Small intestine (tissue), 7 donors: Measurements from ENCODE around the gene UMOD. TPM values are rescaled to one million over a fixed set of nuclear protein-coding genes. Genes with fewer than 3 reads are reported as not detected.

Experiments used
- DNase-seq, 2 donors: peaks; one replicate each; pipeline versions ENCODE4 v3.0.0 to v3.0.0-alpha.2; 2013
- FAIRE-seq: peaks from 2 replicates; lab custom pipeline; 2012; peaks lifted over from hg19 to GRCh38; lab: Jason Lieb, UNC
- H3K27ac ChIP-seq, 3 donors: one replicate each; pipeline ENCODE4 v1.5.1; 2013; ENCODE audit warnings: low read length in 2 of 3, mild to moderate bottlenecking in 2 of 3, control low read depth in 1 of 3, inconsistent platforms in 1 of 3, low read depth in 1 of 3, moderate library complexity in 1 of 3
- H3K27me3 ChIP-seq, 3 donors: one replicate each; pipeline ENCODE4 v1.6.1; 2013; ENCODE audit warnings: low read length in 3 of 3, inconsistent platforms in 1 of 3; ENCODE audit not compliant: control insufficient read depth in 3 of 3, insufficient read depth in 3 of 3
- H3K36me3 ChIP-seq, 3 donors: one replicate each; pipeline ENCODE4 v1.6.1; 2013; ENCODE audit warnings: low read length in 3 of 3, inconsistent platforms in 1 of 3, low read depth in 1 of 3, mild to moderate bottlenecking in 1 of 3, moderate library complexity in 1 of 3; ENCODE audit not compliant: control insufficient read depth in 3 of 3, insufficient read depth in 2 of 3
- H3K4me1 ChIP-seq, 3 donors: one replicate each; pipeline ENCODE4 v1.6.1; 2013; ENCODE audit warnings: low read length in 2 of 3, inconsistent platforms in 1 of 3, low read depth in 1 of 3, mild to moderate bottlenecking in 1 of 3, moderate library complexity in 1 of 3; ENCODE audit not compliant: control insufficient read depth in 3 of 3, insufficient read depth in 2 of 3
- H3K4me3 ChIP-seq, 3 donors: one replicate each; pipeline ENCODE4 v1.5.1; 2013; ENCODE audit warnings: low read length in 3 of 3, control low read depth in 1 of 3, inconsistent platforms in 1 of 3, low read depth in 1 of 3, mild to moderate bottlenecking in 1 of 3, moderate library complexity in 1 of 3
- H3K9me3 ChIP-seq, 2 donors: one replicate each; pipeline ENCODE4 v1.6.1; 2013; ENCODE audit warnings: low read depth in 1 of 2, low read length in 1 of 2; ENCODE audit not compliant: control insufficient read depth in 2 of 2, insufficient read depth in 1 of 2
- WGBS, 3 donors: extraction: QIAGEN DNeasy Blood & Tissue Kit; methylation state at CpG; one replicate each; pipeline ENCODE4 v1.1.7; 2013; 5-methylcytosine and 5-hydroxymethylcytosine counted together
- polyA plus RNA-seq, 4 donors: library from polyadenylated mRNA; stranded (reverse) in 3 of 4; unstranded in 1 of 4; fragments of 200-250 nt in 3 of 4; fragments of 120-200 nt in 1 of 4; gene quantifications; one replicate each; pipeline versions ENCODE4 v1.2.1 to v1.2.3, GENCODE V29; 2013
- donor health status: healthy with polysubstance abuse.
- donor health status: control.
- donor health status: control.
- donor health status: Bipolar disorder and iron deficiency.
- donor health status: healthy.

The UMOD gene
- polyA plus RNA-seq, 4 donors, result 0.03 TPM; not detected in 2

DNA sequence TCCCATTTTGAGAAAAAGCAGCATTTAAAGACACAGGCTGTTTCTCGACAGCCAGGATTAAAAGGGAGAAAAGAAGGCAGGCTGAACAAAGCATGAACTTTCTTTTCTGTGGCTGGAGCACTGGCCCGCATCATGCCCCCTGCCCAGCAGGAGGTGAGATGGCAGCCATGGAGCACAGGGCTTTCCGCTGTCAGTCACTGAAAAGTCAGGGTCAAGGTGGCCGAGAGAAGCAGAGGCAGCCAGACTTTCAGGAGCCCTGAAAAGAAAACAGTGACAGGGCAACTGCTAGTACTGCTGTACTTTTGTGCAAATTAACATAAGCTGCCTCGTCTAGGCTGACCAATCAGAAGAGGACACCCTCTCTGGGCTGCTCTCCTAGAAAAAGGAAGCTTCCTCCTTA, 19.4 kb downstream of the UMOD start:
- no peak for FAIRE-seq
- 64 to 66% (median 65%) methylated on average over 5 of the region's 5 CpGs for WGBS, 3 donors

DNA sequence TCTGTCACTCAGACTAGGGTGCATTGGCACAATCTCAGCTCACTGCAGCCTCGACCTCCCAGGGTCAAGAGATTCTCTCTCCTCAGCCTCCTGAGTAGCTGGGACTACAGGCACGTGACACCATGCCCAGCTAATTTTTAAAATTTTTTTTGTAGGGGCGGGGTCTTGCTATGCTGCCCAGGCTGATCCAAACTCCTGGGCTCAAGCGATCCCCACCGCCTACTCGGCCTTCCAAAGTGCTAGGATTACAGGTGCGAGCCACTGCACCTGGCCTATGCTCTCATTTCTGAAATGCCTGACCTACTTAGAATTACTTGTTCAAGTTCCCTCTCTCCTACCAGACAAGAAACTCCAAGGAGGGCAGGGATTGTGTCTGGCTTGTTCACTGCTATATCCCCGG, 20.1 kb downstream of the UMOD start:
- WGBS, 3 donors, result 85 to 91% (median 86%) methylated on average over 8 of the region's 8 CpGs
- H3K4me1 ChIP-seq, result no peaks in the 10 kb centered on the region
- H3K36me3 ChIP-seq, result no peaks in the 10 kb centered on the region
- no peaks in the 10 kb centered on the region for H3K9me3 ChIP-seq
- DNase-seq (no peak), FAIRE-seq (no peak)
- no peak overlapping the region for H3K4me3 ChIP-seq
- H3K27me3 ChIP-seq, result no peaks in the 10 kb centered on the region
- no peak overlapping the region for H3K27ac ChIP-seq

More for the DNA sequence above, 19.4 kb downstream of the UMOD start:
- Histone ChIP-seq H3K27ac (no peak overlapping the region), H3K4me3 (no peak overlapping the region), H3K9me3 (no peaks in the 10 kb centered on the region), H3K4me1 (no peaks in the 10 kb centered on the region), H3K27me3 (no peaks in the 10 kb centered on the region), H3K36me3 (no peaks in the 10 kb centered on the region)
- DNase-seq, result no peak

DNA sequence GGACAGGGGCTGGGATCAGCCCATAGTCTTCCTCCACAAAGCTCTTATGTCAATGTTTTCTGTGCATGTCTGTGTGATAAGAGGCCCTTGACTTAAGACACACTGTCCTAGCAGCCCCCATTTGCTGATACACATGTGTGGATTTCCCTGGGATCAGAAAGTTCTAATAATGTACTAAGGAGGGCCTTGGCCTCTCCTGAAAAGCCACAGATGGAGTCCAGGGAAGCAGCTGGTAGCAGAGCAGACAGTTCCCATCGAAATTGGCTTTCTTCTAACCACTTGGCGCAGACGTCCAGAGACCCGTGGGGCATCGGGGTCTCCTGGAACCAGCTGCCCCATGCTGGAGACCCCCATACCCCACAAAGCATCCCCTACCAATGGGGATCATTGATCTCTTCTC, 20.9 kb downstream of the UMOD start:
- WGBS, 3 donors, result 75 to 88% (median 83%) methylated on average over 5 of the region's 5 CpGs
- FAIRE-seq, result no peak

DNA sequence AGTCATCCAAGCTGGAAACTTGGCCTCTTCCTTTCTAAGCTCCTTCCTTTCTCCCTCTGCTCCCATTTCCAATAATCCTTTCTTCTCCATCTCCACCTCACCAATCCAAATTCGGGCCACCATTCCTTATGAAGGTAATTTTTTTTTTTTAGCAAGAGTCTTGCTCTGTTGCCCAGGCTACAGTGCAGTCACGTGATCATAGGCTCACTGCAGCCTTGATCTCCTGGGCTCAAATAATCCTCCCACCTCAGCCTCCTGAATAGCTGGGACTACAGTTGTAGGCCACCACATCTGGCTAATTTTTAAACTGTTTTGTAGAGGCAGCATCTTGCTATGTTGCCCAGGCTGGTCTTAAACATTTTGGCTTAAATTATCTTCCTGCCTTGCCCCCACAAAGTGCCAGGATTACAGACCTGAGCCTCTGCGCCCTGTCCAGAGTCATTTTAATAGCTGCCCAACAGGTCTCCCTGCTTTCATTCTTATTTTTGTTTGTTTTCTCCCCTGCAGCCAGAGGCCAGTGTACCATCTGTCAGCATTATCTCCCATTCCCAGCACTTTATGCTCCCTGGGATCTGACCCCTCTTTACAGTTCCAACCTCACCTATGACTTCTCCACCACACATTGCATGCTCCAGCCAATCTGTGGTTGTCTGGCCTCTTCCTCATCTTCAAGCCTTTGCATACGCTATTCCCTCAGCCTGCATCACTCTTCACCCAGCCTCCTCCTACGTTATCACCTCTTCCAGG, 22.9 kb downstream of the UMOD start:
- no peaks in the 10 kb centered on the region for H3K27me3 ChIP-seq
- no peaks in the 10 kb centered on the region for H3K36me3 ChIP-seq
- no peak overlapping the region for H3K27ac ChIP-seq
- no peak for DNase-seq
- no peak for FAIRE-seq
- peaks cover 0 to 6% of the 10 kb centered on the region in 2 donors for H3K9me3 ChIP-seq
- H3K4me3 ChIP-seq, result no peak overlapping the region
- peaks cover 0 to 4% (median 0%) of the 10 kb centered on the region in 3 donors for H3K4me1 ChIP-seq
- WGBS, 3 donors, result 77 to 82% (median 80%) methylated on average over 5 of the region's 5 CpGs

More for the DNA sequence above, 20.9 kb downstream of the UMOD start:
- H3K4me3 ChIP-seq, result no peak overlapping the region
- peaks cover 0 to 6% of the 10 kb centered on the region in 2 donors for H3K9me3 ChIP-seq
- DNase-seq, result no peak
- no peaks in the 10 kb centered on the region for H3K27me3 ChIP-seq
- H3K4me1 ChIP-seq, result no peaks in the 10 kb centered on the region
- no peak overlapping the region for H3K27ac ChIP-seq
- H3K36me3 ChIP-seq, result no peaks in the 10 kb centered on the region

DNA sequence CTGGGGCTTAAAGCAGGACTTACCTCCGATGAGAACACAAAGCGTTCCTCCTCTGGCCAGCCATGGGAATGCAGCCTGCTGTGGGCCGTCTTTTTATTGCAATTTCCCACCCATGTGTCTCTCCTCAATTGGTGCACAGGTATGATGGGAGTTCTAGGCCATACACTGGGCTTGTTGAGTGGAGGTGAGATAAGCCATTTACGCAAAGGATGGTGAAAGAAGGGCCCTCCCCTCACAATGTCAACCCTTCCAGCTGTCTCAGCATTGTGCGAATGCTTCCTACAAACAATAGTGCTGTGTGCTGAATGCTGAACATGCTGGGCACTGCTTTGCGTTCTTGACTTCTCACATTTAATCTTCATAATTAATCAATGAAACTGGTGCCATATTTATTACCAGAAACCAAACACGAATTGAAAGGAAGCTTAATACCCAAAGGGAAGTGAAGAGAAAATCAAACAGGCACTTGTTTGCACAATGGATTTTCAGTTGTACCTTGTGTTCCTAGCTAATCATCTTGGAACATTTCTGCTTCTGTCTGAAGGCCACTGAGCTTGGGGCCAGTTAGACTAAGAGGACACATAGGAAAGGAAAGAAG, 25.0 kb downstream of the UMOD start, which contains the start of gene GP2:
TSS of gene GP2 (minus strand) at position 70 of the 598 bp plus-strand sequence. CDS start 1,082 bp downstream, outside the sequence.
- no peaks in the 10 kb centered on the region for H3K27me3 ChIP-seq
- no peak within 1 kb of the TSS for H3K4me3 ChIP-seq
- DNase-seq, result peak in 1 of 2 donors; percentile 29
- H3K27ac ChIP-seq, result peak within 1 kb of the TSS in 1 of 3 donors; percentile 2
- peaks cover 0 to 6% of the 10 kb centered on the region in 2 donors for H3K9me3 ChIP-seq
- 70 to 73% (median 72%) methylated on average over 7 of the region's 7 CpGs for WGBS, 3 donors
- peaks cover 0 to 4% (median 0%) of the 10 kb centered on the region in 3 donors for H3K4me1 ChIP-seq
- FAIRE-seq, result no peak
- no peaks in the 10 kb centered on the region for H3K36me3 ChIP-seq

DNA sequence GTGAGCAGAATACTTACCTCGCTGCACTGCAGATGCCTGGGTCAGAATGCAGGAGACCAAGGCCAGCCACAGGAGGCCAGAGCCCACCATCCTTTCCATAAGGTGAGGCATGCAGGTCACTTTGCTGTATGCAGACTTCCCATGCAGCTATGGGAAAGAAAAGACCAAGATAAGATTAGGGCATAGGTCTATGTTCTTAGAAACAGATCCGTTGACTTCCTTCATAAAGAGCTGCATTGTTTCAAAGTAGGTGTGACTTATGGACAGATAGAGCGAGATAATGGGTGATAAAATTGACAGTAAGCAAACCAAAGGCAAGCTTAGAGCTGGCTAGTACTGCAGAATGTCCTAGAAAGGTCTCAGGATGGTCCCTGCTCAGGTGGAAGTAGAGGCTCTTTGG, 26.2 kb downstream of the UMOD start:
- WGBS, 3 donors, result 13 to 47% (median 30%) methylated on average over 3 of the region's 3 CpGs
- no peak for FAIRE-seq
- H3K9me3 ChIP-seq, result peaks cover 0 to 6% of the 10 kb centered on the region in 2 donors
- no peaks in the 10 kb centered on the region for H3K27me3 ChIP-seq
- peaks cover 0 to 4% (median 0%) of the 10 kb centered on the region in 3 donors for H3K4me1 ChIP-seq
- DNase-seq, result peak; percentile 39 to 65
- no peaks in the 10 kb centered on the region for H3K36me3 ChIP-seq
- no peak overlapping the region for H3K4me3 ChIP-seq
- peak overlapping the region in 1 of 3 donors; percentile 36 for H3K27ac ChIP-seq

DNA sequence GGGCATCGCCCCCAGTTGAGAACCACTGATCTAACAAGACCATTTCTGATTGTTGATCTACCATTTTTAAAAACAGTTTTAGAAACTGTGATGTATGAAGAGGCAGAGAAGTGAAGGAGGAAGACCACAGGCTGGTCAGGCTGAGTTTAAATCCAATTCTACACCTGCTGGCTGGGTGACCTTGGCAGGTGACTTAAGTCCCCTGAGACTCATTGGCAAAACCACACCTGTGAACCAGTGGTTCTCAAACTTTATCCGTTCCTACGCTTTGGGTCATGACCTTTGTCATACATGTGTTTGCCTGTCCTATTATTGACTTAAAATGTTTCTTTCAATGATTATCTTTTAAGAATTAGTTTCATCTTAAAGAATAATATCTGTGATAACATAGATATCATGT, 27.5 kb downstream of the UMOD start:
- H3K36me3 ChIP-seq, result no peaks in the 10 kb centered on the region
- WGBS, 3 donors, result 39 to 60% (median 42%) methylated on average over 3 of the region's 3 CpGs

DNA sequence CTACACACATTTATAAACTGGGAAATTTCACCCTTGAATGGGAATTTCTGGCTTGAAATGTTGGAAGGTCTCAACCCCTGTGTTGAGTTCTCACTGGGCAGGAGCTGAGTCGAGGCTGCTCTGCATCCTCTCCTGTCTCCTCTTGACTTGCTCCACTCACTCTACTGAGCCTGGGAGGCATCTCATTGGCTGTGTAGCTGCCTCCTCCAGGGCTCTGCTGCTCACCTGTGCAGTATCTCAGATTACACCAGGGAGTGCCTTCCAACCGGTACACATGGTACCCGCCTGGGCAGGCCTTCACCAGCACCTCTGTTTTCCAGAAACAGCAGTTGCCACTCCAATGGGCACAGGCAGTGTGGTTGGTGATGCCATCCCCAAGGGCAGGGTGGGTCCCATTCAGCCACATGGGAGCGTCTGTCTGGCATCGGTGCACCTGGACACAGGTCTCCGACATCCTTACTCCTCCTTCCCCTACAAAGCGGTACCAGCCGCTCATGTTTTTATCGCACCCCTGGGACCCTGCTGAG, 28.9 kb downstream of the UMOD start:
- DNase-seq (no peak), FAIRE-seq (no peak)
- Histone ChIP-seq H3K4me3 (no peak overlapping the region), H3K4me1 (peaks cover 0 to 4% (median 0%) of the 10 kb centered on the region in 3 donors), H3K9me3 (peaks cover 0 to 6% of the 10 kb centered on the region in 2 donors), H3K36me3 (no peaks in the 10 kb centered on the region), H3K27me3 (no peaks in the 10 kb centered on the region), H3K27ac (no peak overlapping the region)
- WGBS, 3 donors, result 78 to 90% (median 85%) methylated on average over 9 of the region's 9 CpGs

More for the DNA sequence above, 27.5 kb downstream of the UMOD start:
- Histone ChIP-seq H3K27me3 (no peaks in the 10 kb centered on the region), H3K9me3 (peaks cover 0 to 6% of the 10 kb centered on the region in 2 donors), H3K4me3 (no peak overlapping the region), H3K27ac (no peak overlapping the region), H3K4me1 (peaks cover 0 to 4% (median 0%) of the 10 kb centered on the region in 3 donors)
- FAIRE-seq (no peak), DNase-seq (no peak)
